Kasumi-1 (cell line): Measurements from ENCODE around the gene NPC1.
"Not testable (repeated sequence)": the region's sequence is repeated elsewhere in the genome, so short reads cannot be mapped to it uniquely, and the experiment has no call there.

Experiments
- DNase-seq, 2 experiments: peaks; one replicate each; lab custom pipeline; 2025; lab: John Stamatoyannopoulos, UW

NPC1 gene

GRCh38 chr18:23575309-23575651 is 11.0 kb downstream of the NPC1 start:
- no peak for DNase-seq

DNA sequence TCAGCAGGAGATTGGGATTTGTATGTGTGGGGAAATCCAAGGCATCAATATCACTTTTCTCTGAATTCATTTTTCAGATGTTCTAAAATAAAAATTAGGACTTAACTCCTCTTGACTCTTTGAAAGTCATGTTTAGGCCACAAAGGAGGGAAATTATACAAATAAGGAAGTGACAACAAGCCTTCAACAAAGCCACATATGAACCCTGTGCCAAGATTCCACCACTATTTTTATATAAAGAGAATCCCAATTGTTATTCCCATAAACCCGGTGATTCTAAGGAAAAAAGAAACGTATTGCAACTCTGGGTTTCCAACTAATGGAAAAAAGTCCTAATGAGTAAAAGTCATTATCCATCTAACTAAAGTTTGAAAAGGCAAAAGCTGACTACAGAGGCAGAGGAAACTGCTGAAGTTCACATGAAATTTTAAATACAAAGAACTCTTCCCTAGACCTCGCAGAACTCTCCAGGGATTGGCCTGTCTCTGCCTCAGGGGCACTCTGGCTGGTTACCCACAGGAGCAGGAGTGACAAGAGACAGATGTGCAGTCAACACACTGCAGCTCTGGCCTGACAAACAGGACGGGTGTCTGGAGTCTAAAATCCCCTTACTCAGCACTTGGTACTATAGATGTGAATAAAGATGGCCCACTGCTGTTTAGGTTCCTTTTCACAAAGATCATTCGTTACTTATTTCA is 11.5 kb downstream of the NPC1 start:
- no peak for DNase-seq

- DNase-seq: no peak
These were observed 12.5 kb downstream of the NPC1 start for GRCh38 chr18:23573626-23574431.

GRCh38 chr18:23573020-23573419 is 13.3 kb downstream of the NPC1 start:
- DNase-seq: no peak

DNA sequence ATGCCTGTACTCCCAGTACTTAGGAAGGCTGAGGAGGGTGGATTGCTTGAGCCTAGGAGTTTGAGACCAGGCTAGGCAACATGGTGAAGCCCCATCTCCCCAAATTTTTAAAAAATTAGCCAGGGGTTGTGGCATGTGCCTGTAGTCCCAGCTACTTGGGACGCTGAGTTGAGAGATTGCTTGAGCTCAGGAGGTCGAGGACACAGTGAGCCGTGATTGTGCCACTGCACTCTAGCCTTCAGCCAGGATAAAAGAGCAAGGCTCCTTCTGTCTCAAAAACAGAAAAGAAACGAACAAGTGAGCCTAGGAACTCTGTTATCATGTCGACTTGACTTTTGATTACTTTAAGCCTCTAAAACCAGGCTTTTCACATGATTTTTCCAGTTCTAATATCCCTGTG is 13.7 kb downstream of the NPC1 start:
- no peak for DNase-seq

- no peak for DNase-seq
These were observed 14.3 kb downstream of the NPC1 start for GRCh38 chr18:23572012-23572411.

GRCh38 chr18:23570912-23571504 is 15.3 kb downstream of the NPC1 start:
- DNase-seq: no peak

DNA sequence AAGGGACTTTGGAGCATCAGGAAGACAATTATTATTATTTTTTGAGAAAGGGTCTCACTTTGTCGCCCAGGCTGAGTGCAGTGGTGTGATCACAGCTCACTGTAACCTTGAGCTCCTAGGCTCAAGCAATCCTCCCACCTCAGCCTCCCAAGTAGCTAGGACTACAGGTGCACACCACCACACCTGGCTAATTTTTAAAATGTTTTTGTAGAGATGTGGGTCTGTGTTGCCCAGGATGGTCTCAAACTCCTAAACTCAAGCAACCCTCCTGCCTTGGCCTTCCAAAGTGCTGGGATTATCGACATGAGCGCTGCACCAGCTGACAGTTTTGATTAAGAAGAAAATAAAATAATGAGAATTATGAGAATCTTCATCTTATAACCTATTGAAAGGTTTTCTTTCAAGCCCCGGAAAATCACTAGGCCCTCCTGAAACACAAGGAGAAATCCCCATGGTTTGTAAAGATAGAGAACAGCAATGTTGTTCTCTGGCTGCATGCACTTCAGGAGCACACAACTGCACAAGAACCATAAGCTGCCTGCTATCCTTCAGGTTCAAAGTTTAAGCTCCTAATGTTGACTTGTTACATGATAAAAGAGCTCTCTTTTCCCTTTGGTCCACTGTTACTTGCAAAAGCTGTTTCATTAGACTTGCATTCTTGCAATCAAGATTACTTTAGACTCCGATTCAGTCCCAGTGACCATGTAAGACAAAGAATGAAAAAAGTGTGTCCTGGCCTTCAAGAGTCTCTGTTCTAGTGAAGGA is 16.8 kb downstream of the NPC1 start:
- no peak for DNase-seq

DNA sequence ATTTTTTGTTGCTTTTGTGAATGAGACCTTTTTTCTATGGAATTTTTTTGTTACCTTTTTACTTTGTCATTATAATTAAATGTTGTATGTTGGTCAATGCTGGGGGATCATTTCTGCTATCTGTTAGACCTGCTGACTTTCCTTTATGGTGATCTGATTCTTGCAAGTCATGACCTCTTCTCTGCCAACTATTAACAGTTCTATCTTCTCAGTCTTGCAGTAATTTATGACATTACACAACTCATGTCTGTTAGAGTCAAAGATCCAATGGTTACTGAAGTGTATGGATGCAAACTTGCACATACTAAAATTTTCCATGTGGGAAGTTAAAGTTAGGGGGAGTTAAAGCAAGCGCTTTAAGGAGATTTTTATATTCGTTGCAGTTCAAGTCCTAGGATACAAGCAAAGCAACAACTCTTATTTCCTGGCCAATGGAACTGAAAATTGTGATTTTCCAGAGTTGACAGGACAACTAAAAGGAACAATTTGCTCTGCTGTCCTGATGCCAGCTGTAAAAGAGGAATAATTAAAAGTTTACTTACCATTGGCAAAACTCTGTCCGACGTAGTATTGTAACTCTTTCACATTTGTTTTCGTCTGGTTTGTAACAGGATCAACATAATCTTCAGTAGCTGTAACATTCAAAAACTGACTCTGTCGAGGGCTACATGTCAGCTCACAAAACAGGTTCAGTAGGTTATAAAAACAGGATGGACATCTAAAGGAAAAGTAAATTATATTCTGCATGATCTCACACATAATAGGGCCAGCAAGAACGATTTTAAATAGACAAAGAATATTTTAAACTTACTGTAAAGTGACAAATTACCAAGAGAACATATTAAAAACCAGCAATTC is 17.8 kb downstream of the NPC1 start:
- DNase-seq: no peak

- no peak for DNase-seq
These were observed 18.6 kb downstream of the NPC1 start for GRCh38 chr18:23567671-23568070.

- DNase-seq: no peak
These were observed 20.3 kb downstream of the NPC1 start for GRCh38 chr18:23565916-23566547.

- DNase-seq: no peak
These were observed 22.8 kb downstream of the NPC1 start for GRCh38 chr18:23563377-23564043.

GRCh38 chr18:23560186-23560585 is 26.1 kb downstream of the NPC1 start:
- no peak for DNase-seq

DNA sequence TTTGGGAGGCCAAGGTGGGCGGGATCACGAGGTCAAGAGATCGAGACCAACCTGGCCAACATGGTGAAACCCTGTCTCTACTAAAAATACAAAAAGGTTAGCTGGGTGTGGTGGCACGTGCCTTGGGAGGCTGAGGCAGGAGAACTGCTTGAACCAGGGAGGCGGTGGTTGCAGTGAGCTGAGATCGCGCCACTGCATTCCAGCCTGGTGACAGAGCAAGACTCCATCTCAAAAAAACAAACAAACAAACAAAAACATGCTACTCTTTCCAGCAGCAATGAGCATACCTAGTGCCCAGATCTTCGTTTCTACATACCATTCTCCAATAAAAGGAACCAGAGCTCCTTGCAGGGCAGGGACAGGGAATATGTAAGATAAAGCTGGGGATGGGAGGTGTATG is 28.8 kb downstream of the NPC1 start:
- DNase-seq: not testable (repeated sequence)

- no peak for DNase-seq
These were observed 30.0 kb downstream of the NPC1 start for GRCh38 chr18:23556145-23556780.

GRCh38 chr18:23553887-23554286 is 32.4 kb downstream of the NPC1 start:
- DNase-seq: no peak

DNA sequence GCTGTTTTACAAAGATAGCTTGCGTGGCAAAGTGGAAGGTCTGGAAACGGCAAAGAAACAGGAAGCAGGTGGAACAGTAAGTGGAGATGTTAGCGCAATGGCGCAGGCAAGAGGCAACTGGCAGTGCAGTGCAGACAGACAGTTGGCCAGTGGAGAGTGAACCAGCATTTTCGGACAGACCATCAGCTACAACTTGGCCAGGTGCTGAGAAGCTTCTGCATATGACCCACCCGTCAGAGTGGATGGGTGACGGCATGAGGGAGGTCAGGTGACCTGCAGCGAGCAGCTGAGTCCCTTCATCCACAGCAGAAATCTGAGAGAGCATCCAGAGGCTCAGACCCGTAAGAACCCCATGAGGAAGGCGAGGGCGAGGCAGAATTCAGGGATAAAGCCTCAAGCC is 33.8 kb downstream of the NPC1 start:
- no peak for DNase-seq

DNA sequence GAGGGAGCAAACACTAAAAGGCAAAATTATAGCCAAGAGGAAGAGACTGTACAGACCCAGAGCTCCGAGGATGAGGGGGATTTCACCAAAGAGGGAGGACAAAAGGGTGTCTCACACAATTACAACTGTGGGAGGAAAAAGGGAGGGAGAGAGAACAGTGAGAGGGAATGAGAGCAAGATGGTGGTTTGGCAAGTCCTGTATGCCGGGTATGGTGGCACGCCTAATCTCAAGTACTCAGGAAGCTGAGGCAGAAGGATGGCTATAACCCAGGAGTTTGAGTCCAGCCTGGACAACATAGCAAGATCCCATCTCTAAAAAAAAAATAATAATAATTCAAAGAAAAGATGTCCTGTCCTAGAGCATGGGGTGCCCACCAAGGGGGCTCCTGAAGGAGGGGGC is 34.3 kb downstream of the NPC1 start:
- DNase-seq: no peak

GRCh38 chr18:23550898-23551297 is 35.4 kb downstream of the NPC1 start:
- no peak for DNase-seq

DNA sequence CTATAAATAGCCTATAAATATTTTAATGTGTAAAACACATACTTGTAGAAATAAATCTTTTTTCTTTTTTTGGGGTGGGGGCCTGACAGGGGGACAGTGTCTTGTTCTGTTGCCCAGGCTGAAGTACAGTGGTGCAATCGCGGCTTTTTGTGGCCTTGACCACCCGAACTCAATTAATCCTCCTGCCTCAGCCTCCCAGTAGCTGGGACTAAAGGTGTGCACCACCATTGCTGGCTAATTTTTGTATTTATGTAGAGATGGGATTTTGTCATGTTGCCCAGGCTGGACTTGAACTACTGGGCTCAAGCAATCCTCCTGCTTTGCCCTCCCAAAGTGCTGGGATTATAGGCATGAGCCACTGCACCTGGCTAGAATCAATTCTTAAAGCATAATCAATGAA is 37.6 kb downstream of the NPC1 start:
- DNase-seq: no peak
